HG03097 (cell line): Measurements from ENCODE around the gene TAPBP.
A peak's percentile ranks its signal among the peaks of the same experiment; 100 is the strongest.
"Not testable (repeated sequence)": the region's sequence is repeated elsewhere in the genome, so short reads cannot be mapped to it uniquely, and the experiment has no call there.

Experiments used
- ATAC-seq: cut with Tn5 transposase; IDR thresholded peaks from one replicate; pipeline ENCODE4 v1.9.1; 2021; ENCODE audit not compliant: unreplicated experiment, low FRiP score

Gene TAPBP

DNA sequence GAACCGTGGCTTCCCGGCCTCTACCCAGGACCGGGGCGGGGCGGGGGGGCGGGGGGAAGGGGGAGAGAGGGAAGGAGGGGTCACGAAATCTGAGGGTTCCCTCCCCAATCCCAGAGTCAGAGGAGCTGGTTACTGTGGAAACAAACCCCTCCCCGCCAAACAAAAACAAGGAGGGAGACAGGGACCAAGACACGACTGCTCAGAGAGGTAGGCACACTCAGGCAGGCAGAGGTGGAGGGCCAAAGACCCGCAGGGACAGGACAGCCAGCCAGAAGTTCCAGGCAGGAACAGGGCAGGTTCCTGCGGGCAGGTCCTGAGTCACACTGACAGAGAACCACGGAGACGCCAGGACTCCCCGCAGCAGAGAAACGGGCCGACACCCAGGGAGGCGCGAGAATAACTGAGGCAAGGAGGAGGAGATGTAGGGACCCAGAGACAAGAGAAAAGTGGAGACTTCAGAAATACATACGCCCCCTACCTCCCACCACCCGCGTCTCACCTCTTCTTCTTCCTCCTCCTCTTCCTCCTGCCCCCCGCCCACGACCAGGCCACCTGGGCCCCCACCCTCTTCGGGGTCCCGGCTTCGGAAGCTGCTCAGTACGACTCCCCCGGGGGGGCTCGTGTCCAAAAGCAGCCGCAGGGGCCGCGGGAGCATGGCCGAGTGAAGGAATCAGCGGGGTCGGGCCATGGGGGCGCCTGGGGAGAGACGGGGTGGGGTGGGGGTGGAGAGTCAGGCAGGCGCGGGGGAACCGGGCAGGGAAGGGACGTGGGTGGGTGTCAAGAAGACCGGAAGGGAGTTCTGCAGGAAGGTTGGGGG is 15.7 kb downstream of the TAPBP start:
- ATAC-seq: no peak

DNA sequence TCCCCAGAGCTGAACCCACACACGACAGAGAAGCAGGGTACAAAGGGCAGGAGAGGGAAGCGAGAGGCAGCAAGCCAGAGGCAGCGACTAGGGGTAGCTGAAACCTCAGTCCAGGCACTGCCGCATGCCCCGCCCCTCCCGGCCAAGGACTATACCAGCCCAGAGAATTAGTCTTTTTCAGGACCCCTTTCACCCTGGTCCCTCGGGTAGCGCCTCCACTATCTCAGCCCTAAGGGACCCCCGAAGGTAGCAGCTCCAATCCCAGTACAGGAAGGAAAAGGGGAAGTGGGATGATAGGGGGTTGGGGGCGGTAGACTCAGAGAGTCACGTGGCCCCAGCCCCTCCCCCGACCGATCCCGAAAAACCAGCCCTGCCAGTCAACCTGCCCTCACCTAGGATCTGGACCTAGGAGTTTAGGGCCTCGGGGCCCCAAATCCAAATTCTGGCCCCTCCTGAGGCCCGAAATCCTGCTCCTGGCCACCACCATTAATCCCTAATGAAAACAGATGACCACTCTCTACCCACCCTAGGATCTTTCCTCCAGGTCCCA is 16.4 kb downstream of the TAPBP start:
- no peak for ATAC-seq

DNA sequence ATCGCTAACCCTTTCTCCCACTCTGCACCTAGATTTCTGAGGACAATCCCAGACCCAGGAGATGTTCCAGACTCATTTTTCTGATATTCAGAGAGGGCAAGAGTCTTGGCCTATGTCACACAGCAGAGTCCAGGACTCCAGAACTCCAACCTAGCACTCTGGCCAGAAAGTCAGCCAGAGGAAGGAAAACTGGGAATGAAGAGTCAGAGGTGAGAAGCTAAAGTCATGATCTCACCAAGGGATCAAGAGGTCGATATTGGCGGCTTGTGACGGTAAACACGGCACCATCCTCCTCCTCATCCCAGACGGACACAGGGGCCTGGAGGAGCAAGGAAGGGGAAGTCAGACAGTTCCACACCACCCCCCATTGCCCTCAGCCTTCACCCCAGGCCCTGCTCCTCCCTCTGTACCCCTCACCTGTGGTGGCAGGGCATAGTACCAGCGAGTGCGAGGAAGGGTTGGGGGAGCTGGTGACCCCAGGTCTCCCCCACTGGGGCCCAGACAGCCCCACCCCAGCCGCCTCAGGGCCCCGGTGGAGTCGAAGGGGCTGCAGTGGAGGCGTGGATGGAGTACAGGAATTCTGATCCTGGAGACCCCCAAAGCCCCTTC is 17.0 kb downstream of the TAPBP start:
- no peak for ATAC-seq

DNA sequence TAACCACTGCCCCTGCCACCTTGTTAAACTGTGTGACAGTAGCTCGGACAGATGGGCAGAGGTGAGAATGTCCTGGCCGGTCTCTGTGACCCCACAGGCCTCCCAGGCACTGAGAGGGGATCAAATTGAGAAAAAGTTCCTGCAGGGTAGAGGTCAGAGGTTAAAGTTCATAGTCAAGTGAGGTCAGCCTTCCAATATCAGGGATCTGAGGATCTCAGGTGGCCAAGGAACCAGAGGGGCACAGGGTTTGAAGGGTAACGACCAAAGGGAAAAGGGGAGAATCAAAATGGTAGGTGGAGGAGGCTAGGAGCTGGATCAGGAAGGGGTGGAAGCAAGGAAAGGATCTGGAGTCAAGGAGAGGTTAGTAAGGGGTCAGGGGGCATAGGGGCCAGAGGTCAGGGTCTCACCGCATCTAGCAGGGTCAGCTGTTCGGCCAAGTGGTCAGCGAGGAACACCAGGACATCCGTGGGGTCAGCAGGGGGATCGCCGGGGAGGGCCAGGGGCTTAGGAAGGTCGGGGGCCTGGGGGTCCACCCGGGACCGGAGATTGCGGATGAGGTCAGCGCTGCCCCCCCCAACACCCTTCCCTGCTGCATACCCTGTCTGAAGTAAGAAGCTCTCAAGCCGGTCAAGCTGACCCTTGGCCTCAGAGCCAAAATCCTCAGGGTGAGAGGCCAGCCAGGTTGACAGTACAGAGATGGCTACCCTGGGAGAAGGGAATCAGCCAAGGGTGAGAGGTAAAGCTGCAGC is 18.1 kb downstream of the TAPBP start:
- ATAC-seq: no peak

DNA sequence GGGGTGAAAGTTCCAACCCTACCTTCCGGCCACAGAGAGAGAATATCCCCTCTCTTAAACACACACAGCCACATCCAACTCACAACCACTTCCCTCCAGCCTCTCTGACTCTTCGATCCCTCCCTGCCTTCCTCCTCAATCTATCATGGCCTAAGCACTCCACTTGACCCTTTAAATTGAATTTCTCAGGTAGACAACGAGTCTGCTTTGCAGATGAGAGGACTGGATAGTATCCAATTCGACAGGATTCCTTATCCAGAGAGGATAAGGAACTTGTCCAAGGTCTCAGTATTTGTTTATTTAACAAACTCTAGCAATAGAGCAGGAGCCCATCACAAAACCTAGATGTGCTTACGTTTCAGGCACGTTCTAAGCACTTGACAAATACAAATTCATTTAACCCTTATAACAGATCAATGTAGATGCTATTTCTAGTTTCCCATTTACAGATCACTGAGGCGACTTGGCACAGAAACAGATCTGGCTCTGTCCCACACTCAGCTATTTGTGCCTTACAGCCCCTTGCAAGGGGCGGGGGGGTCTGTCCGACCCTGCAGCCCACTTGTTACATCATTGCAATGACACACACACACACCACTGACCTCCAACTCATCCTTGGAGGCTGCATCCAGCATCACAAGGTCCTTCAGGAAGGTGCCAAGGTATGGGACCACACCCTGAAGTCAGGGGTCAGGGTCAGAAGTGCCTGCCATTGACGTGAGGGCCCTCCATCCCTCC is 19.6 kb downstream of the TAPBP start:
- ATAC-seq: no peak

DNA sequence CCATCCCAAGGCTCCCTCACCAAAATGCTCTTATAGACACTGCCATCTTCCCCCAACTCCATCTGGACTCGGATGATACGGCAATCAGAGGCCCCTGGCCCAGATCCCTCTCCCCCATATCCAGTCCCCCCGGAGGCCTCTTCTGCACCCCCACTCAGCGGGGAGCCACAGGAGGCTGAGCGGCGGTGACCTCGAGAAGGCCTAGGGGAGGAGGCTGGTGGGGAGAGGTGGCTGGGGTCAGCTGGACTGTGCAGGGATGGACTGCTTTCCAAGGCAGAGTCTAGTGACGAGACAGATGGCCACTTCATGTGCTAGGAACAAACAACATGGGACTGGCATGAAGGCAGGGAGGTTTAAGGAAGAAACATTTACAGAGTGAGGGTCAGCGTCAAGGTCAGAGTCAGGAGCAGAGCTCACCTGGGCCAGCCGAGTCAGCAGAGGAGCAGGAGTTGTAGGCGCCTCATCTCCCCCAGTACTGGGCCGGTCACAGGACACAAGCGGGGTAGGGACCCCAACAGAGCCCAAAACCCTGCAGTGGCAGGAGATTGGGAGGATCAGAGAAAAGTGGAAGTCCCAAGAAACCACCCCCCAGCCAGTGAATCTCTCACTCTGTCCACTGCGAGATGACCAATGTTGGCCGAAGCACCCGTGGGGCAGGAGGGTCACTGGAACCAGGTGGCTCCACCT is 20.7 kb downstream of the TAPBP start:
- no peak for ATAC-seq

DNA sequence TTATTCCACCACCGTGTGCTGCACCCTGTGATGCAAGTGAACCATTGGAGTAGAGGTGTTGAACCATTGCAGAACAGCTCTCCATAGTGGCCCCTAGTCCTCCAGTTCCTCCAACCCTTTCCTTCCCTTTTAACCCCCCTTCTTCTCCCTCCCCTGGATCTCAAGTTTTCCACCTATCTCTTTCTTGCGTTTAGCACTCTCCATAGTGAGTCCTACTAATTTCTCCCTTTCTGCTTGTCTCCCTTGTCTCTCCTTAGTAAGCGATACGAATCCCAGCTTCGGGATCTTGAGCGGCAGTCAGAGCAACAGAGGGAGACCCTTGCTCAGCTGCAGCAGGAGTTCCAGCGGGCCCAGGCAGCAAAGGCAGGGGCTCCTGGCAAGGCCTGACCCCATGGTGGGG is 23.4 kb downstream of the TAPBP start:
- no peak for ATAC-seq

DNA sequence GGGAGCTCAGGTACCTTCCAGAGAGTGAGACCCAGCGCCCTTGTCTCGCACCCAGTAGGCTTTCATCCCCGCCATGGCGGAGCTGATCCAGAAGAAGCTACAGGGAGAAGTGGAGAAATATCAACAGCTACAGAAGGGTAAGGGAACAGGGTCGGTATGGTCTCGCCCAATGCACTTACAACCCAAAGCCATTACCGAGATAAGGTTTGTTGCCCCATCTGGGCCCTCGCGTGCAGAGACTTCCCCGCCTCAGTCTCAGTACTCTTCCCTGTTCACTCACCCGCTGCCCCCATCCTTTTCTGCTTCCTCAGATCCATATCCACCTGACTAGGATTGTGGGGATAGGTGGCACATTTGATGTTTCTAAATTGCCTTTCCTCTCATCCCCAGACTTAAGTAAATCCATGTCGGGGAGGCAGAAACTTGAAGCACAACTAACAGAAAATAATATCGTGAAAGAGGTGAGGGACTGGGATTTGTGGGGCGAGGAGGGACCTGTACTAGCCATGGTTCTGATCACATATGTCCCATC is 24.0 kb downstream of the TAPBP start:
- ATAC-seq: no peak

DNA sequence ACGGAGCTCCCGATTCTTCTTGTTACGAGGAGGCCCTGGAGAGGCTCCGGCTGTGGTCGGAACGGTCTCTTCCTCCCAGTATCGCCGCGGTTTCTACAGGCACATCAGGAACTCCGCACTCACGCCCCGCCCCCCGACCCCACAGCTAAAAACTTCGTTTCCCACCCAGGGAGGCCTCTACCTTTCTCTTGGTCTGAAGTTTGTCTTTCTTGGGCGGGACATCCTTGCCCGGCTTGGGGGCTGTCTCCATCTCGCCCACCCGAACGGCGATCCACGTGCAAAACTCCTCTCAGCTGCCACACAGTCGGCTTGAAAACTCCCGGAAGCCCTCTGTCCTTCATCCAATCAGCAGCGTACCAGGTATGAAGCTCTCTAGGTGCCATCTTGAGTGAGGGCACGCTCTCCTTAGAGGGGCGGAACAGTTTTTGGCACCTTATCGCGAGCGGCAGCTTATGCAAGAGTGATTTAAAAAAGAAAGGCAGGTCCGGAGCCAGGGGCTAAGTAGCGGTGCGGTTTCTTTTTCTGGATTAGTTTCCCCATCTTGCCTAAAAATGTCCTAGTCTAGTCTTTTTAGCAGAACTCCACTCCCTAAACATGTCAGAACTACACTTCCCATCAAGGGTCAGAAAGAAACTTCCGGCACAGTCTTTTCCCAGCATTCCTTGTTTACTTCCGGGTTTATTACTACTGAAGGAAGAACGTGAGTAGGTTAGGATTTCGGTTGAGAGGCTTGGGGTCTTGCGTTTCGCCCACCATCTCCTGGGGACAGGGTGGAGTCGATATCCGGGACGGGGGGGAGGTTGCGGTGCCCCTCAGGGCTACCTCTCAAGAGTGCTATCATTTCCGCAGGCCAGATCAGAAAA is 24.7 kb downstream of the TAPBP start, which contains the start of the genes PFDN6 and WDR46:
Gene PFDN6, plus strand, starts transcription at position 681 of the 863 bp plus-strand sequence. CDS start 256 bp downstream, outside the sequence.
Gene WDR46, minus strand, starts transcription at position 319 of the 863 bp plus-strand sequence. Its CDS starts 69 bp downstream, at position 250.
- ATAC-seq: peak; percentile 65

DNA sequence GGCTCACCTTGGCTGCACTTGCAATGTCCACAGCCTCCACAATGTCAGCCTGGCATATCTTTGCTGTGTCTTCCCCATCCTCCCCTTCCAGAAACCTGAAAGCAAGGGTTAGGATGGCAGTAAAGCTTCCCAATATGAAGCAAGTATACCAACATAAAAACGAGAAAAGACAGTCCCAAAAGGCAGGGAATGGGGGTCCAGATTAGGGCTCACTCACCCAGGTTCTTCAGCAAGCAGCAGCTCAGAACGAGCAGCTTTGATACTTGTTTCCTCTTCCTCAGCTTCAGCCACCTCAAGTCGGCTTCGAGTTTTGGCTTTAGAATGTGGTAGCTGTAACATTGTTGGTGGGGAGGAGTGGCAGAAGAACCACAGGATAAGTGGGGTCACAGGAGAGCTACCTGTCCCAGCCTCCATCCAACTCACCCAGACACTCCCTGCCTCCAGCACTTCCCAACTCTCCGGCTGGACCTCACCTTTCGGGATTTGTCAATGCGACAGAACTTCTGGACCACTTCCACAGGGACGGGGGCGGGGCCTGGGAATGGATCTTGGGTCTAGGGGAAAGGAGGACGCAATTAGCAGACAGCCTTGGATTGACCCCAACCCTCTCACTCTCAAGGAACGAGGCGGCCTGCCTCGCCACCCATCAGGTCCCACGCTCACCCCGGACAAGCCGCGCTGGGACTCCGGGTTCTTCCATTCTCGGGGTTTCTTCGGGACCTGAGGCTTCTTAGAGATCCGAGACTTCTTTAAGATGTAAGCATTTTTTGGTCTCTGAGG is 25.5 kb downstream of the TAPBP start:
- ATAC-seq: no peak

DNA sequence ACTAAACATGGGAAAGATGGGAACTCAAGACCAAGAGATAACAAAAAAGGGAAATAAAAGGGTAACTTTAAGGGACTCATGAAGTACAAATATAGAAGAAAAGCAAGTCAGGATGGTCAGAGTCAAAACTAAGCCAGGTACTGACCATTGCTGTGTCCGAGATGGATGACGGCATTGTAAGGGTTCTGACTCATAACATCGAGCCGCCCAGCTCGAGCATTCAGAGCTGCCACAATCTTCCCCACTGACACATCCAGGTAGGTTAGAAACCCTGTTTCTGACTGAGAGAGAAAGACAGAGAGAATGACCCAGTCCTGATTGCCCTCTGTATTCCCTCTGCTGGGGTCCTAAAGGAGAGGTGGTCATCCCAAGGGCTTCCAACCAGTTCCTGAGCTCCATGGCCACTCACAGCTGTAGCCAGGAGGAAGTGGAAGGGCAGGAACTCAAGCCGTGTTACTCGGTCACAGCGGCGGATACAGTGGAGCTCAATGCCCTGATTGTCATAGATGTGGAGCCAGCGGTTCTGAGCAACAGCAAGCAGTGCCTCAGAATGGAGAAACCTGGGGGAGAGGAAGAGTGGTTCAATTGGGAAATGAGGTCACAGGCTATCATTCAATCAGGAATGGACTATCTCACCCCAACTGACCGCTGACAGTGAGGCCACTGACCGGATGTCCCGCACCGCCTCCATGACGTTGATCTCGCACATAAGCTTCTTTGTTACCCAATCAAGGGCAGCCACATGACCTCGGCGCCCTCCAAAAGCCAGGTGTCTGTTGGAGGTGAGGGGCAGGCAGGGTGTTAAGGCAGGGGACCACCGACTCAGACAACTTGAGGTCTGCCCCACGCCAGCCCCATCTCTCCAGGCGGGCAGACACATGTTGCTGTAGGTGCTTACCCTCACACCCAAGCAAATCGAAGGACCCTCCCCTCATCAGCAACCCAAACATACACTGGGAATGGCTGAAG is 26.6 kb downstream of the TAPBP start:
- no peak for ATAC-seq

DNA sequence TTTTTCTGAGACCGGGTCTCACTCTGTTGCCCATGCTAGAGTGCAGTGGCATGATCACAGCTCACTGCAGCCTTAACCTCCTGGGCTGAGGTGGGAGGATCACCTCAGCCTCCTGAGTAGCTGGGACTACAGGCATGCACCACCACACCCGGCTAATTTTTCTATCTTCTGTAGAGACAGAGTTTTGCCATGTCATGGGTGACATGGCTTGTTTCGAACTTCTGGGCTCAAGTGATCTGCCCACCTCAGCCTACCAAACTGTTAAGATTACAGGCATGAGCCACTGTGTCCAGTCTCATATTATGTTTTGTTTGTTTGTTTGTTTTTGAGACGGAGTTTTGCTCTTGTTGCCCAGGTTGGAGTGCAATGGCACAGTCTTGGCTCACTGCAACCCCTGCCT is 28.7 kb downstream of the TAPBP start:
- ATAC-seq: not testable (repeated sequence)

DNA sequence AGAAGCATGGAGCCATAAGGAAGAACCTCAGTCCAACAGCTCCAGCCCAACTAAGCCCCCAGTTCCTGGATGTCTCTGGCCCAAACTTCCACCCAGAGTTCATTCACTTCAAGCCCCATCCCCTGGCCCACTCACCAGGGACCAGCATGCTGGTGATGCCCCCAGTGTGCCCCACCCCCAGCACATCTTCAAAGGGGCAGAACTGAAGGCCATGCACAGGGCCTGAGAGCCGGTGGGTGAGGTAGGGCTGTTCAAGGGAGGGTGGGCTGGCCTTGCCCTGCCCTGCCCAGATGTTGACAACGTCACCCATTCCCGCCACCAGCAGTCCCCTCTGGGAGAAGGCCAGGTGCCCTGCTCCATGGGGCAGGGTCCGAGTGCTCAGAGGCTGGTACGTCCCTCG is 33.3 kb downstream of the TAPBP start:
- no peak for ATAC-seq

DNA sequence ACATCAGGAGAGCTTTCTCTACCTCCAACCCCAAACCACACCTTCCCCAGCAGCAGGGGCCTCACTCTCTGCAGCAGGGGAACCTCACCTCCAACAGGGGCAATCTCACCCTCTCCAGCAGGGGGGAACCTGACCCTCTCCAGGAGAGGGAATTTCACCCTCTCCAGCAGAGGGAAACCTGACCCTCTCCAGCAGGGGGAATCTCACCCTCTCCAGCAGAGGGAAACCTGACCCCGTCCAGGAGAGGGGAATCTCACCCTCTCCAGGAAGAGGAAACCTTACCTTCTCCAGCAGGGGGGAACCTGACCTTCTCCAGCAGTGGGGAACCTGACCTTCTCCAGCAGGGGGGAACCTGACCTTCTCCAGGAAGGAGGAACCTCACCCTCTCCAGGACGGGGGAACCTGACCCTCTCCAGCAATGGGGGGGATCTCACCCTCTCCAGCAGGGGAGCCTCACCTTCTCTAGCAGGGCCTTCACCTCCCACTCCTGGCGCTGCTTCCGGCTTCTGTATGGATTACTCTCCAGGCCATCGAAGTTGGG is 33.8 kb downstream of the TAPBP start:
- no peak for ATAC-seq

DNA sequence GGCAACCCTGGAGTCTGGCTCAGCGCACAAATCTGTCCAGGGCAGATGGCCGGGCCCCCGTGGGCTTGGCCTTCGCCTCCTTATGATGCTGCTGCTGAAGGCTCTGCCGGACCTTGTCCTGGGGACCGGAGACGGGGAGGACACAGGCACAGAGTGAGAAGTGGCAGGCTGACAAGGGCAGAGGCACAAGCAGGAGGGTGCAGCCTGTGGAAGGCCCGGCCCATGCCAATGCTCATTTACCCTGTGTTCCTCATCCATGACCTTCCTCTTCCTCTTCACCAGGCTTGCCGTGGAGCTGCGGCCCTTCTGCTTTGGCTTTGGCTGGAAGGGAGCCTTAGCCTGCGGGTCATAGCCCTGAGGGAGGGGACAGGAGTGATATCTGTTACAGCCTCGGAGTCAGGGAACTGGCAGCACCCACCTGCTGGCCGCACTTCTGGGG is 34.6 kb downstream of the TAPBP start:
- ATAC-seq: no peak

DNA sequence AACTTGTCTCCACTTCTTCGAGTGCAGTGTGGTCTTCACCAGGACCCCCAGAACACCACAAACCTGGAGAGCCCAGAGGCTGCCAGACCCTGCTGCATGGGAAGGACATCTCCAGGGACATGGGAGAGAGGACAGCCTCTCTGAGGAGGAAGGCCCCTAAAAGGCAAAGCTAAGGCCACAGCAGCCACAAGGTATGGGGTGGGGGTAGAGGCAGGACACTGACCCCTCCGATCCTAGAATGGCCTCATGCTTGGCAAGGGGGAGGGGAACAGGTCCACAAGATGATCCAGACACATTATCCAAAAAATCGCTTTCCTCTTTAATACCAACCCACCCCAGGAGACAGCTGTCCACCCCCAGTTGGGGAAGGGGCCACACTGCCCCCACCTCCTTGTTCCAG is 35.1 kb downstream of the TAPBP start:
- no peak for ATAC-seq
